Suprapubic skin (tissue), 4 donors: ENCODE data around the gene WFIKKN2.

Source experiments
- EP300 ChIP-seq: sonication (generic); formaldehyde crosslinking; IDR thresholded peaks from one replicate; pipeline ENCODE4 v1.6.1; 2017; ENCODE audit warnings: antibody characterized with exemption
- POLR2A ChIP-seq, 2 donors: fragments of 450-650 bp; IDR thresholded peaks; one replicate each; pipeline ENCODE4 v1.6.1; 2017; ENCODE audit warnings: antibody characterized with exemption in 2 of 2, mild to moderate bottlenecking in 2 of 2, moderate library complexity in 2 of 2
- POLR2AphosphoS5 ChIP-seq, 3 donors: sonication (generic); formaldehyde crosslinking; IDR thresholded peaks; one replicate each; pipeline ENCODE4 v1.6.1; 2017; ENCODE audit warnings: antibody characterized with exemption in 3 of 3
- TF ChIP-seq, protein P1 (sequence below), 2 donors: fragments of 200-600 bp in 1 of 2; fragments of 450-650 bp in 1 of 2; sonication (generic) in 1 of 2; IDR thresholded peaks; one replicate each; pipeline ENCODE4 v1.5.1; 2016 to 2019; ENCODE audit warnings: antibody characterized with exemption in 2 of 2, mild to moderate bottlenecking in 1 of 2, moderate library complexity in 1 of 2

DNA sequence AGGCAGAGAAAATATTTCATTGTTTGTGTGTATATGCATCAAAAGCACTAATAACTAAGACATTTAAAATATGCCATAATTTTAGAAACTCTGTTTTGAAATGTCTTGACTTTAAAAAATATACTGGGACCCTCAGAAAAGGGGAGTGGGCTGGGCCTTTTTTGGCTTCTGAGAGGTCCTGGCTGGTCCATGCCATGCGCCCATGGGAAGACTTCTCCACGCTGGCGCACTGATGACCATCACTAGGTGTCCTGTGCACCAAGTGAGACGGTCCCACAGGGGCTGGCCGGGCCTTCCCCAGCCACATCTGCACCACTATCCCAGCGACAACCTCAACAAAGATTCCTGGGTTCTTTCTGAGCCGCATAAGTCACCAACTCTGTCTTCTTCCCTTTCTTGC lies 27.0 kb upstream of the WFIKKN2 start:
- TF ChIP-seq, protein P1, sequence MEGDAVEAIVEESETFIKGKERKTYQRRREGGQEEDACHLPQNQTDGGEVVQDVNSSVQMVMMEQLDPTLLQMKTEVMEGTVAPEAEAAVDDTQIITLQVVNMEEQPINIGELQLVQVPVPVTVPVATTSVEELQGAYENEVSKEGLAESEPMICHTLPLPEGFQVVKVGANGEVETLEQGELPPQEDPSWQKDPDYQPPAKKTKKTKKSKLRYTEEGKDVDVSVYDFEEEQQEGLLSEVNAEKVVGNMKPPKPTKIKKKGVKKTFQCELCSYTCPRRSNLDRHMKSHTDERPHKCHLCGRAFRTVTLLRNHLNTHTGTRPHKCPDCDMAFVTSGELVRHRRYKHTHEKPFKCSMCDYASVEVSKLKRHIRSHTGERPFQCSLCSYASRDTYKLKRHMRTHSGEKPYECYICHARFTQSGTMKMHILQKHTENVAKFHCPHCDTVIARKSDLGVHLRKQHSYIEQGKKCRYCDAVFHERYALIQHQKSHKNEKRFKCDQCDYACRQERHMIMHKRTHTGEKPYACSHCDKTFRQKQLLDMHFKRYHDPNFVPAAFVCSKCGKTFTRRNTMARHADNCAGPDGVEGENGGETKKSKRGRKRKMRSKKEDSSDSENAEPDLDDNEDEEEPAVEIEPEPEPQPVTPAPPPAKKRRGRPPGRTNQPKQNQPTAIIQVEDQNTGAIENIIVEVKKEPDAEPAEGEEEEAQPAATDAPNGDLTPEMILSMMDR (IDR thresholded peaks at IDR 0.05), result no peak
- TF ChIP-seq POLR2A (IDR thresholded peaks at IDR 0.05) (no peak), EP300 (no peak), POLR2AphosphoS5 (IDR thresholded peaks at IDR 0.05) (no peak)
